Measurements from ENCODE around the gene TMEM134.

TMEM134 gene

GRCh38 chr11:67441731-67442351 lies 27.2 kb downstream of the TMEM134 start:
- no CpG with 5 or more reads among the region's 28 CpGs for WGBS (ENCODE audit: insufficient coverage, insufficient read length)
- Histone ChIP-seq H3K27ac (ENCODE audit: low read length) (no peak overlapping the region), H3K36me3 (ENCODE audit: control insufficient read depth, insufficient read depth, low read length) (peaks cover 7% of the 10 kb centered on the region; the same call in 1 of the 2 replicates), H3K4me1 (ENCODE audit: control insufficient read depth, insufficient read depth, low read length) (peaks cover 2% of the 10 kb centered on the region), H3K4me3 (ENCODE audit: low read length) (no peak overlapping the region), H3K27me3 (ENCODE audit: control insufficient read depth, insufficient read depth, low read length) (no peaks in the 10 kb centered on the region), H3K9me3 (ENCODE audit: control insufficient read depth, insufficient read depth, low read length) (no peaks in the 10 kb centered on the region)
- DNase-seq (ENCODE audit: low read depth, low spot score), result no peak

GRCh38 chr11:67441098-67441563 lies 27.9 kb downstream of the TMEM134 start:
- H3K27me3 ChIP-seq (ENCODE audit: control insufficient read depth, insufficient read depth, low read length), result no peaks in the 10 kb centered on the region
- no peak overlapping the region for H3K4me3 ChIP-seq (ENCODE audit: low read length)
- H3K9me3 ChIP-seq (ENCODE audit: control insufficient read depth, insufficient read depth, low read length), result no peaks in the 10 kb centered on the region
- H3K36me3 ChIP-seq (ENCODE audit: control insufficient read depth, insufficient read depth, low read length), result peaks cover 7% of the 10 kb centered on the region; the same call in 1 of the 2 replicates
- WGBS (ENCODE audit: insufficient coverage, insufficient read length), result no CpG with 5 or more reads among the region's 21 CpGs
- H3K27ac ChIP-seq (ENCODE audit: low read length), result no peak overlapping the region
- DNase-seq (ENCODE audit: low read depth, low spot score), result no peak
- peaks cover 4% of the 10 kb centered on the region for H3K4me1 ChIP-seq (ENCODE audit: control insufficient read depth, insufficient read depth, low read length)

GRCh38 chr11:67440229-67441097 lies 28.6 kb downstream of the TMEM134 start:
- H3K4me1 ChIP-seq (ENCODE audit: control insufficient read depth, insufficient read depth, low read length), result peaks cover 6% of the 10 kb centered on the region

GRCh38 chr11:67439321-67440228 lies 29.5 kb downstream of the TMEM134 start:
- no peak for DNase-seq (ENCODE audit: low read depth, low spot score)
- no peak overlapping the region for H3K27ac ChIP-seq (ENCODE audit: low read length)
- WGBS (ENCODE audit: insufficient coverage, insufficient read length), result no CpG with 5 or more reads among the region's 31 CpGs
- no peaks in the 10 kb centered on the region for H3K27me3 ChIP-seq (ENCODE audit: control insufficient read depth, insufficient read depth, low read length)
- H3K4me1 ChIP-seq (ENCODE audit: control insufficient read depth, insufficient read depth, low read length), result peaks cover 6% of the 10 kb centered on the region
- no peaks in the 10 kb centered on the region for H3K9me3 ChIP-seq (ENCODE audit: control insufficient read depth, insufficient read depth, low read length)
- no peak overlapping the region for H3K4me3 ChIP-seq (ENCODE audit: low read length)
- H3K36me3 ChIP-seq (ENCODE audit: control insufficient read depth, insufficient read depth, low read length), result peaks cover 9% of the 10 kb centered on the region; the same call in 1 of the 2 replicates

More at GRCh38 chr11:67440229-67441097, 28.6 kb downstream of the TMEM134 start:
- no peak overlapping the region for H3K27ac ChIP-seq (ENCODE audit: low read length)
- no peak for DNase-seq (ENCODE audit: low read depth, low spot score)
- H3K4me3 ChIP-seq (ENCODE audit: low read length), result no peak overlapping the region
- peaks cover 7% of the 10 kb centered on the region; the same call in 1 of the 2 replicates for H3K36me3 ChIP-seq (ENCODE audit: control insufficient read depth, insufficient read depth, low read length)
- no peaks in the 10 kb centered on the region for H3K9me3 ChIP-seq (ENCODE audit: control insufficient read depth, insufficient read depth, low read length)
- no peaks in the 10 kb centered on the region for H3K27me3 ChIP-seq (ENCODE audit: control insufficient read depth, insufficient read depth, low read length)
- no CpG with 5 or more reads among the region's 17 CpGs for WGBS (ENCODE audit: insufficient coverage, insufficient read length)

GRCh38 chr11:67438158-67438902 lies 30.7 kb downstream of the TMEM134 start:
- DNase-seq (ENCODE audit: low read depth, low spot score), result no peak
- Histone ChIP-seq H3K27ac (ENCODE audit: low read length) (no peak overlapping the region), H3K4me1 (ENCODE audit: control insufficient read depth, insufficient read depth, low read length) (peaks cover 6% of the 10 kb centered on the region), H3K27me3 (ENCODE audit: control insufficient read depth, insufficient read depth, low read length) (no peaks in the 10 kb centered on the region), H3K9me3 (ENCODE audit: control insufficient read depth, insufficient read depth, low read length) (no peaks in the 10 kb centered on the region), H3K4me3 (ENCODE audit: low read length) (no peak overlapping the region), H3K36me3 (ENCODE audit: control insufficient read depth, insufficient read depth, low read length) (peaks cover 18% of the 10 kb centered on the region)
- no CpG with 5 or more reads among the region's 41 CpGs for WGBS (ENCODE audit: insufficient coverage, insufficient read length)

GRCh38 chr11:67437809-67438157 lies 31.3 kb downstream of the TMEM134 start:
- no CpG with 5 or more reads among the region's 3 CpGs for WGBS (ENCODE audit: insufficient coverage, insufficient read length)
- Histone ChIP-seq H3K9me3 (ENCODE audit: control insufficient read depth, insufficient read depth, low read length) (no peaks in the 10 kb centered on the region), H3K27ac (ENCODE audit: low read length) (no peak overlapping the region), H3K27me3 (ENCODE audit: control insufficient read depth, insufficient read depth, low read length) (no peaks in the 10 kb centered on the region), H3K36me3 (ENCODE audit: control insufficient read depth, insufficient read depth, low read length) (peaks cover 22% of the 10 kb centered on the region), H3K4me1 (ENCODE audit: control insufficient read depth, insufficient read depth, low read length) (peaks cover 6% of the 10 kb centered on the region), H3K4me3 (ENCODE audit: low read length) (no peak overlapping the region)
- no peak for DNase-seq (ENCODE audit: low read depth, low spot score)

- DNase-seq (ENCODE audit: low read depth, low spot score), result no peak
- peaks cover 6% of the 10 kb centered on the region; the same call in 1 of the 2 replicates for H3K4me1 ChIP-seq (ENCODE audit: control insufficient read depth, insufficient read depth, low read length)
- peaks cover 27% of the 10 kb centered on the region for H3K36me3 ChIP-seq (ENCODE audit: control insufficient read depth, insufficient read depth, low read length)
- no peaks in the 10 kb centered on the region for H3K27me3 ChIP-seq (ENCODE audit: control insufficient read depth, insufficient read depth, low read length)
- no CpG with 5 or more reads among the region's 26 CpGs for WGBS (ENCODE audit: insufficient coverage, insufficient read length)
- no peak within 1 kb of the TSS for H3K4me3 ChIP-seq (ENCODE audit: low read length)
- H3K9me3 ChIP-seq (ENCODE audit: control insufficient read depth, insufficient read depth, low read length), result no peaks in the 10 kb centered on the region
- H3K27ac ChIP-seq (ENCODE audit: low read length), result no peak within 1 kb of the TSS
Observed at GRCh38 chr11:67437082-67437808, 31.8 kb downstream of the TMEM134 start, which contains the start of gene PTPRCAP. PTPRCAP (minus strand) TSS chr11:67437682; CDS start chr11:67437619, 63 bp downstream.

- no peak for DNase-seq (ENCODE audit: low read depth, low spot score)
- H3K27me3 ChIP-seq (ENCODE audit: control insufficient read depth, insufficient read depth, low read length), result no peaks in the 10 kb centered on the region
- no peaks in the 10 kb centered on the region for H3K9me3 ChIP-seq (ENCODE audit: control insufficient read depth, insufficient read depth, low read length)
- no CpG with 5 or more reads among the region's 6 CpGs for WGBS (ENCODE audit: insufficient coverage, insufficient read length)
- no peak overlapping the region for H3K27ac ChIP-seq (ENCODE audit: low read length)
- peaks cover 26% of the 10 kb centered on the region for H3K36me3 ChIP-seq (ENCODE audit: control insufficient read depth, insufficient read depth, low read length)
- no peak overlapping the region for H3K4me3 ChIP-seq (ENCODE audit: low read length)
- peaks cover 6% of the 10 kb centered on the region; the same call in 1 of the 2 replicates for H3K4me1 ChIP-seq (ENCODE audit: control insufficient read depth, insufficient read depth, low read length)
Observed at GRCh38 chr11:67436459-67437081, 32.5 kb downstream of the TMEM134 start.

Data from iPS DF 6.9 (cell line).